NCI-H1092 (cell line): ENCODE measurements around the gene WDR38.

Experiments
- DNase-seq: peaks from one replicate; lab custom pipeline; 2025; lab: John Stamatoyannopoulos, UW

Gene WDR38

DNA sequence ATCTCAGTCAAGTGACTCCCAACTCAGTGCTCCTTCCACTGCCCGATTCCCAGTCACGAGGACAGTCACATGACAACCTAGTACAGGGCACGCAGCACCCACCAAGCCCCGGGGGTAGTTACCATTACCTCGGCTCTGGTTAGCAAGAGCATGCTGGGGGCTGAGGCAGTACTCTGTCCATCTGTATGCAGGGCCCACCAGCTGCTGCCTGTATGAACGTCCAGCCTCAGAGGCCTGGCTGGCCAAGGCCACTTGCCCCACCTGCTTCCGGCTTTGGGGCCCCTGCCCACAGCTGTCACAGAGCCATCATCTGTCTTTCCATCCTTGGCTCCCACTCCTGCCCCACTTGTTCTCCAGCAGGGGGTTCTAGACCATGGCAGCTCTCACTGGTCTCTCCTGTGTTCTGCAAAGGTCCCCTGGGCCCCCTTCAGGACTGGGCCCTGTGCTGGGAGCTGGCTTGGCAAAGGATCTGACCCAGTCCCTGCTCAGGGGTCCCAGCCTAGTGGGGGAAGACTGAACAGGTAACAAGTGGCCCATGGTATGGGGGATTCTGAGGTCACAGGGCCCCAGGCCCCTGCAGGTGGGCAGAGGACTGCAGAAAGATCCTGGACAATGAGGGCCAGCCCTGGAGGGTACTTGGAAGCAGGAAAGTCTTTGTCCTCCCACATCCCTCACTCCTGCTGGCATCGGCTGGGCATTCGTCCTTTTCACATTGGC lies 5.2 kb downstream of the WDR38 start:
- no peak for DNase-seq

GRCh38 chr9:124859803-124860581 lies 6.7 kb downstream of the WDR38 start:
- DNase-seq = no peak

- DNase-seq = no peak
Observed at GRCh38 chr9:124860582-124861341, 7.5 kb downstream of the WDR38 start.

- peak; percentile 92 for DNase-seq
Observed at GRCh38 chr9:124861342-124862229, 8.3 kb downstream of the WDR38 start, which contains the start of the genes ARPC5L and RPL35. ARPC5L (plus strand) TSS chr9:124862130; CDS start chr9:124869291, 7,161 bp downstream. RPL35 (minus strand) TSS chr9:124861957; CDS start chr9:124861912, 45 bp downstream.

GRCh38 chr9:124863371-124863871 lies 10.2 kb downstream of the WDR38 start:
- DNase-seq = no peak

DNA sequence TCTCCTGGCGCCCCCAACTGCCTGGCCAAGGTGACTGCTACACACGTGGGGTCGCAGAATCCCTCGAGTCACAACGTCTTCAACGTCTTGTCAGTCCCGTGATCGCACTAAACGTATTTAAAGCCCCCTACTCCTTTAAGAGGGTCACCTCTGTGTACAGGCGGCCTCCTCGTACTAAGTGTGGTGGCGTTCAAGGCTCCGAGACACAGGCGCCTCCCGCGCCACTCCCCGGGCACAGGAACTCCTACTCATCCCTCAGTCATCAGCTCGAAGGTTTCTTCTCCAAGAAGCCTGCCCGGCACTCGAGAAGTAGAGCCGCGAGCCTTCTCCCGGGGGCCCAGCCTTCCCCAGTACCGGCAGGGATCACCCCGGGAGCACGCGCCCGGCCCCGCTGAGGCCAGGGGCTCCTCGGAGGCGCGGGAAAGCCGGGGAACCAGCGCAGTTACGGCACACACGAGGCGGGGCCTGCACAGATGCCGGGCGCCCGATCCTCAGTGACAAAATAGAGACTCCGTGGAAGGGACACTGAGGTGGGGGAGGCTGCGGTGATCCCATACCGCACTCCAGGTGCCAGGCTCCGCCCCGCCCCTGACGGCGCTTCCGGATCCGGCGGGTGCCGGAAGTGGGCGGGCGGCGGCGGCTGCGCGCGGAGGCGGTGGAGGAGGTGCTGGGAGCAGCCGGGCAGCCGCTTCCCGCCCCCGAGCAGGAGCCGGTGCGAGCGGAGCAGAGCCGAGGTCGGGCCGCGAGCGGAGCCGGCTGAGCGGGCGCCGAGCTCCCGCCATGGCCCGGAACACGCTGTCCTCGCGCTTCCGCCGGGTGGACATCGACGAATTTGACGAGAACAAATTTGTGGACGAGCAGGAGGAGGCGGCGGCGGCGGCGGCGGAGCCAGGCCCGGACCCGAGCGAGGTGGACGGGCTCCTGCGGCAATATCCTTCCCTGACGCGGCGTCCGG lies 15.5 kb downstream of the WDR38 start:
- peak; percentile 66 for DNase-seq

DNA sequence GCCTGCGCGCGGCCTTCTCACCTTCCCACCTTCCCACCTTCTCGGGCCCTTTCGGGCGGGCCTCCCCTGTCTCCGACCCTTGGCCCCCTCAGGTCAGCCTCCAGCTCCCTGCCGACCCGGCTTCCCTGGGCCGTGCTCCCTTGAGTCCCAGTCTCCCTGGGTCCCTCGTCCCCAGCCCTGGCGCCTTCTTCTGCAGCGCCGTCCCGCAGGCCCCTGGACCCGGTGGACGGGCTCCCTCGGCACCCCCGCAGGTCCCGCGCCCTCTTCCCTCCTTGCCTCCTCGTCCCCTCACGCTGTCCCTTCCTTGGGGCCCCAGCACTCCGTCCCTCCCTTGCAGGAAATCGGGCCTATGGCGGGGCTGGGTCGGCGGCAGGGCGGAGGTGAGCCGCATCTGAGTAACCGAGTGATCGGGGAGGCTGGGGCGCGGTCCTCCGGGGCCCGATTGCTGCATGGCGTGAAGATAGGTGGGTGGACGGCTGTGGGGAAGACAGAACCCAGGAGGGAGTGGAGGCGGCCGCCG lies 16.3 kb downstream of the WDR38 start:
- DNase-seq = no peak

GRCh38 chr9:124869986-124870560 lies 16.8 kb downstream of the WDR38 start:
- DNase-seq = no peak

GRCh38 chr9:124870723-124871122 lies 17.5 kb downstream of the WDR38 start:
- DNase-seq = no peak

DNA sequence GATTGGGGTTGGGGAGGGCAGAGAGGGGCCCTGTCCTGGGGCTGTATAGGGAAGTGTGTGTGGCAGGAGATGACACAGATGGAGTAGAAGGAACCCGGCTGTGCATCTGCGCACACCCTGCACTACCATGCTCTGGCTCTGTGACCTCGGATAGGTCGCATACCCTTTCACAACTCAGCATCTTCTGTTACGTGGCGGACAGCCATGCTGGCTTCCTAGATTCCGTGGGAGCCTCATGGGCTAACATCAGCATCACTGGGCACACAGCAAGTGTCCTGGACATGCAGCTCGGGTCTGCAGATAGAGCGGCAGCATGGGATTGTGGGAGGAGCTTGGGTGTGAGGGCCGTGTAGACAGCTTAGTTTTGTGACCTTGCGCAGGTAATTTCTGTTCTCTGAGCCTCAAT lies 17.9 kb downstream of the WDR38 start:
- DNase-seq = no peak

GRCh38 chr9:124873664-124874063 lies 20.4 kb downstream of the WDR38 start:
- no peak for DNase-seq

- no peak for DNase-seq
Observed at GRCh38 chr9:124875501-124875900, 22.2 kb downstream of the WDR38 start.

DNA sequence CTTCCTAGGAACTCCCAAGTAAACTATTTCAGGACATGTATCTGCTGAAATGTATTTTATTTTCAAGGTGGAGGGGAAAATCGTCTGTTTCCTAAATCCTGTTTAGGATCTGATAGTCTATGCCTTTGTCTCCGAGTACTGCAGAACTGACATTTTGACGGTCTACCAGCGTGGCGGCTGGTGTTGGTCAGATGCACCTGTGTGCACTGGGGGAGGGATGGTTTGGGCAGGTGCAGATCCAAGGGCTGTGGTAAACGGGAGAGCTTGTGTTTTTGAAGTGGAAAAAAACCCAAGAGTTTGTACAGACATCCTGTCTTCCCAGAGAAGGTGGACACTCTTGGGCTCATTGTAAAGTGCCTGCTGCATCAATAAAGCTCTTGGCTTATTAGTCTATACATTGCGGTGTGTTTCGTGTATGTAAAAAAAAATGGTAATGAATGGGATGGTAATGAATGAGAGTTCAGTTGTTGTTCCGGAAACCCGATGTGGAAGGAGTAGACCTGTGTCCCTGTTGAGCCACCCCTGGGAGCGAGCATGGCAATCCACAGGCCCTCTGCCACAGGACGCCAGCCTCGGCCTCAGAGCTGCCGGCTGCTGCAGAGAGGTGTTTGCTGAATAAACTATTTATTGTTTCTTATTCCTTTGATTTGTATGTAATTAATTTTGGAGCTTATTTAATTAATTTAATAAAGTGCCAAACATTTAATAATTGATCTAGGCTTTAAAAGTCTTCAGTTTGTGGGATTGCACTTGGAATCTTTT lies 23.9 kb downstream of the WDR38 start:
- DNase-seq = no peak

GRCh38 chr9:124878021-124878420 lies 24.8 kb downstream of the WDR38 start:
- DNase-seq = no peak

DNA sequence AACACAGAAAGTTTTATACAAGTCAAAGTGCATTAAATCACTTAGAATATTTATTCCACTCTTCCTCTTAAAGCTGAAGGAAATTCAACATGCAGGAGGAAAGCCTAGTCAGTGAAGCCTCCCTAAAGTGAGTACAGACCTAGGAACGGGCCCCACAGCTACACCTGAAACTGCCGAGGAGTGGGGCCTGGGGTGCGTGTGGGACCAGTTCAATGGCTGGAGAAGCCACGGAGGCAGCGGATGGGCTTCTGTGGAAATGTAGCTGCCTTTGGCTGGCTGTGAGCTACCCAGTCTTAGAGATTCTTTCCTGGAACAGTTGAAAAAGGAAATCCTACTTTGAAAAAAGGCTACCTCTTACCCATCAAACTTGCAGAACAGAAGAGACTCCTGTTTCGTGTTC lies 25.3 kb downstream of the WDR38 start:
- no peak for DNase-seq

DNA sequence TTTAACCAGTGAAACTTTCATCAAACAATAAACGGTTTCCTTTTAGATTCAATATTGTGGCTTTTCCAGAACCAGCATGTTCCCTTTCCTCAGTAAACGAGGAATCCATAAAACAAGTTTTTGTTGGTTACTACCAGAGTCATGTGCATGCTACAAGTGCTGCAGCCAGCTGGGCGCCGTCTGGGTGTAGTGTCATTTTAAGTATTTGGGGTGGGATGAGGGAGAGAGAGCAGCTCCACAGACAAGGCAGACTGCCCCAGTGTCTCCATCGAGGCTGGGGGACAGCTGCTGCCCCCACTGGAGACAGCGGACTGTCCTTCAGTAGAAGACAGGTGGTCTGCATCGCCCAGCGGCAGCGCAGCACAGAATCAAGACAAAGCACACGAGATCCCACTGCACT lies 26.0 kb downstream of the WDR38 start:
- no peak for DNase-seq

GRCh38 chr9:124880501-124880900 lies 27.2 kb downstream of the WDR38 start:
- DNase-seq = no peak

GRCh38 chr9:124881138-124881743 lies 28.0 kb downstream of the WDR38 start:
- no peak for DNase-seq
